Sigmoid colon (tissue), 4 donors: ENCODE measurements around the gene MAPRE3.

Experiments used
- EP300 ChIP-seq, 4 donors: sonication (generic); formaldehyde crosslinking; IDR thresholded peaks; one replicate each; pipeline ENCODE4 v1.6.1; 2017; ENCODE audit warnings: antibody characterized with exemption in 4 of 4
- POLR2A ChIP-seq, 2 donors: fragments of 450-650 bp; IDR thresholded peaks; one replicate each; pipeline ENCODE4 v1.6.1; 2016; ENCODE audit warnings: antibody characterized with exemption in 2 of 2, mild to moderate bottlenecking in 2 of 2, moderate library complexity in 2 of 2
- TF ChIP-seq, protein P1 (sequence below), 4 experiments: fragments of 450-650 bp in 3 of 4; fragments of 200-600 bp in 1 of 4; IDR thresholded peaks; one replicate each; pipeline ENCODE4 v1.5.1; 2016 to 2019; ENCODE audit warnings: antibody characterized with exemption in 4 of 4, mild to moderate bottlenecking in 3 of 4, moderate library complexity in 2 of 4

GRCh38 chr2:26941486-26941885, 29.0 kb upstream of the MAPRE3 start:
- TF ChIP-seq, protein P1, sequence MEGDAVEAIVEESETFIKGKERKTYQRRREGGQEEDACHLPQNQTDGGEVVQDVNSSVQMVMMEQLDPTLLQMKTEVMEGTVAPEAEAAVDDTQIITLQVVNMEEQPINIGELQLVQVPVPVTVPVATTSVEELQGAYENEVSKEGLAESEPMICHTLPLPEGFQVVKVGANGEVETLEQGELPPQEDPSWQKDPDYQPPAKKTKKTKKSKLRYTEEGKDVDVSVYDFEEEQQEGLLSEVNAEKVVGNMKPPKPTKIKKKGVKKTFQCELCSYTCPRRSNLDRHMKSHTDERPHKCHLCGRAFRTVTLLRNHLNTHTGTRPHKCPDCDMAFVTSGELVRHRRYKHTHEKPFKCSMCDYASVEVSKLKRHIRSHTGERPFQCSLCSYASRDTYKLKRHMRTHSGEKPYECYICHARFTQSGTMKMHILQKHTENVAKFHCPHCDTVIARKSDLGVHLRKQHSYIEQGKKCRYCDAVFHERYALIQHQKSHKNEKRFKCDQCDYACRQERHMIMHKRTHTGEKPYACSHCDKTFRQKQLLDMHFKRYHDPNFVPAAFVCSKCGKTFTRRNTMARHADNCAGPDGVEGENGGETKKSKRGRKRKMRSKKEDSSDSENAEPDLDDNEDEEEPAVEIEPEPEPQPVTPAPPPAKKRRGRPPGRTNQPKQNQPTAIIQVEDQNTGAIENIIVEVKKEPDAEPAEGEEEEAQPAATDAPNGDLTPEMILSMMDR (IDR thresholded peaks at IDR 0.05) = no peak
- TF ChIP-seq POLR2A (IDR thresholded peaks at IDR 0.05) (no peak), EP300 (IDR thresholded peaks at IDR 0.05) (no peak)
